Gastrocnemius medialis (tissue), 4 donors: ENCODE data around the gene PRR23B. TPM values are rescaled to one million over a fixed set of nuclear protein-coding genes. Genes with fewer than 3 reads are reported as not detected.

ENCODE experiments used
- ATAC-seq, 2 donors: fragments of 150-250 bp; one replicate each; pipeline ENCODE4 v1.9.1; 2016
- DNase-seq, 2 donors: peaks; one replicate each; pipeline ENCODE4 v3.0.0-alpha.2; 2019
- H3K27ac ChIP-seq, 4 donors: fragments of 200-600 bp; sonication (generic); 1 replicate in 1 of 4; 2 replicates in 3 of 4; pipeline ENCODE4 v1.5.1; 2016 to 2018; ENCODE audit warnings: mild to moderate bottlenecking in 2 of 4, moderate library complexity in 1 of 4
- H3K27me3 ChIP-seq, 3 donors: fragments of 200-600 bp; sonication (generic) in 2 of 3; 1 replicate in 1 of 3; 2 replicates in 2 of 3; pipeline versions ENCODE4 v1.5.1 to v1.6.0; 2016 to 2019; ENCODE audit warnings: mild to moderate bottlenecking in 1 of 3, moderate library complexity in 1 of 3
- H3K36me3 ChIP-seq, 2 donors: fragments of 200-600 bp; sonication (generic) in 1 of 2; one replicate each; pipeline ENCODE4 v1.5.1; 2017 to 2018
- H3K4me1 ChIP-seq, 2 donors: fragments of 200-600 bp; sonication (generic) in 1 of 2; one replicate each; pipeline ENCODE4 v1.5.1; 2016 to 2017; ENCODE audit warnings: mild to moderate bottlenecking in 2 of 2
- H3K4me3 ChIP-seq, 4 donors: fragments of 200-600 bp; sonication (generic) in 3 of 4; 1 replicate in 1 of 4; 2 replicates in 3 of 4; pipeline ENCODE4 v1.5.1; 2016 to 2019; ENCODE audit warnings: mild to moderate bottlenecking in 2 of 4
- H3K9me3 ChIP-seq, 3 donors: fragments of 200-600 bp; sonication (generic) in 2 of 3; 1 replicate in 1 of 3; 2 replicates in 2 of 3; pipeline ENCODE4 v1.5.1; 2016 to 2019
- CTCF ChIP-seq, 5 experiments: fragments of 450-650 bp in 3 of 5; fragments of 200-600 bp in 2 of 5; sonication (generic) in 2 of 5; IDR thresholded peaks in 4 of 5; conservative IDR thresholded peaks in 1 of 5; 1 replicate in 4 of 5; 2 replicates in 1 of 5; pipeline ENCODE4 v1.5.1; 2016 to 2019; ENCODE audit warnings: antibody characterized with exemption in 5 of 5, mild to moderate bottlenecking in 3 of 5, moderate library complexity in 3 of 5
- POLR2A ChIP-seq, 2 donors: fragments of 450-650 bp; IDR thresholded peaks; one replicate each; pipeline ENCODE4 v1.6.1; 2017; ENCODE audit warnings: antibody characterized with exemption in 2 of 2, mild to moderate bottlenecking in 2 of 2, moderate library complexity in 2 of 2
- in situ Hi-C, 4 donors: fragments of 200-750 bp; cut with MboI; loops; one replicate each; pipeline versions ENCODE4 v1.15.0 to v1.8.0; 2017; ENCODE audit warnings: low sequenced_read_pairs in 4 of 4
- intact Hi-C: fragments of 100-400 bp; cut with DNase I; formaldehyde crosslinking; loops from one replicate; pipeline ENCODE4 v1.15.1; 2023; ENCODE audit warnings: low total_unique reads
- total RNA-seq, 4 donors: library from RNA; depleted of rRNA; stranded (reverse); fragments of >200 nt; gene quantifications; one replicate each; pipeline versions ENCODE4 v1.1.0 to v1.2.3, GENCODE V29; 2016

PRR23B gene
- total RNA-seq, 4 donors from 2014 or later = not detected

GRCh38 chr3:138975351-138975750 lies 45.4 kb downstream of the PRR23B start:
- Histone ChIP-seq H3K27ac (no peak overlapping the region), H3K4me1 (no peaks in the 10 kb centered on the region), H3K36me3 (no peaks in the 10 kb centered on the region), H3K9me3 (no peaks in the 10 kb centered on the region), H3K27me3 (no peaks in the 10 kb centered on the region), H3K4me3 (no peak overlapping the region)
- intact Hi-C loops = no loop called here
- in situ Hi-C loops = no loop called here
- ATAC-seq (no peak), DNase-seq (no peak)
- no peak for TF ChIP-seq POLR2A (IDR thresholded peaks at IDR 0.05)
- TF ChIP-seq CTCF (IDR thresholded peaks at IDR 0.05 in 4 of 5, conservative IDR thresholded peaks at IDR 0.05 in 1 of 5) = no peak

- Histone ChIP-seq H3K4me3 (no peak overlapping the region), H3K36me3 (no peaks in the 10 kb centered on the region), H3K4me1 (no peaks in the 10 kb centered on the region), H3K9me3 (no peaks in the 10 kb centered on the region), H3K27me3 (no peaks in the 10 kb centered on the region), H3K27ac (no peak overlapping the region)
- no peak for DNase-seq
- in situ Hi-C loops (no loop called here), intact Hi-C loops (no loop called here)
- ATAC-seq = no peak
- no peak for TF ChIP-seq CTCF (IDR thresholded peaks at IDR 0.05 in 4 of 5, conservative IDR thresholded peaks at IDR 0.05 in 1 of 5)
- TF ChIP-seq POLR2A (IDR thresholded peaks at IDR 0.05) = no peak
Observed at GRCh38 chr3:138974462-138974861, 46.3 kb downstream of the PRR23B start.

GRCh38 chr3:138972941-138973340 lies 47.8 kb downstream of the PRR23B start:
- ATAC-seq (no peak), DNase-seq (no peak)
- TF ChIP-seq CTCF (IDR thresholded peaks at IDR 0.05 in 4 of 5, conservative IDR thresholded peaks at IDR 0.05 in 1 of 5) (no peak), POLR2A (IDR thresholded peaks at IDR 0.05) (no peak)
- Histone ChIP-seq H3K4me1 (no peaks in the 10 kb centered on the region), H3K27me3 (no peaks in the 10 kb centered on the region), H3K27ac (no peak overlapping the region), H3K4me3 (no peak overlapping the region), H3K36me3 (no peaks in the 10 kb centered on the region), H3K9me3 (no peaks in the 10 kb centered on the region)
- intact Hi-C loops (no loop called here), in situ Hi-C loops (no loop called here)

GRCh38 chr3:138971766-138972320 lies 48.9 kb downstream of the PRR23B start:
- Histone ChIP-seq H3K4me3 (no peak overlapping the region), H3K4me1 (no peaks in the 10 kb centered on the region), H3K9me3 (no peaks in the 10 kb centered on the region), H3K36me3 (no peaks in the 10 kb centered on the region), H3K27me3 (no peaks in the 10 kb centered on the region), H3K27ac (no peak overlapping the region)
- ATAC-seq (no peak), DNase-seq (no peak)
- no peak for TF ChIP-seq CTCF (IDR thresholded peaks at IDR 0.05 in 4 of 5, conservative IDR thresholded peaks at IDR 0.05 in 1 of 5)
- intact Hi-C loops = no loop called here
- in situ Hi-C loops = no loop called here

Other genes starting within 250 kb of the PRR23B start
- gene PIK3CB, start 186.0 kb downstream of the PRR23B start, total RNA-seq = 10 to 100 TPM; 24.9 to 94.7 (median 36.8) TPM
- gene FOXL2, start 73.8 kb downstream of the PRR23B start, total RNA-seq = not detected
- gene FOXL2NB, start 73.7 kb downstream of the PRR23B start, total RNA-seq = not detected
- gene PRR23A, start 14.7 kb downstream of the PRR23B start, total RNA-seq = not detected
- not detected for gene PRR23C, start 24.0 kb upstream of the PRR23B start, total RNA-seq